Measurements from ENCODE around the gene SLC6A8.
"Not testable (repeated sequence)": the region's sequence is repeated elsewhere in the genome, so short reads cannot be mapped to it uniquely, and the experiment has no call there.

Gene SLC6A8

GRCh38 chrX:153709726-153710674 is 22.3 kb downstream of the SLC6A8 start:
- DNase-seq: no peak

GRCh38 chrX:153714256-153714655 is 26.5 kb downstream of the SLC6A8 start:
- DNase-seq: no peak

GRCh38 chrX:153717445-153717844 is 29.7 kb downstream of the SLC6A8 start:
- DNase-seq: no peak

- DNase-seq: no peak
These were observed 31.5 kb downstream of the SLC6A8 start for GRCh38 chrX:153719238-153719637.

GRCh38 chrX:153719701-153720100 is 32.0 kb downstream of the SLC6A8 start:
- no peak for DNase-seq

- no peak for DNase-seq
These were observed 35.1 kb downstream of the SLC6A8 start for GRCh38 chrX:153722704-153723350.

GRCh38 chrX:153723351-153724251 is 35.9 kb downstream of the SLC6A8 start:
- peak in 1 of 4 experiments; percentile 70 for DNase-seq

GRCh38 chrX:153724252-153725038 is 36.7 kb downstream of the SLC6A8 start, which contains the start of the genes ABCD1 and BCAP31:
TSS of gene ABCD1 (plus strand) at chrX:153724856. CDS start at chrX:153725267, 411 bp downstream.
TSS of gene BCAP31 (minus strand) at chrX:153724387. CDS start at chrX:153723244, 1,143 bp downstream.
- DNase-seq: peak; percentile 56 to 91 (median 81)

GRCh38 chrX:153725039-153725831 is 37.5 kb downstream of the SLC6A8 start:
- DNase-seq: no peak

- no peak for DNase-seq
These were observed 38.1 kb downstream of the SLC6A8 start for GRCh38 chrX:153725832-153726285.

GRCh38 chrX:153726286-153727122 is 38.8 kb downstream of the SLC6A8 start:
- no peak for DNase-seq

GRCh38 chrX:153727123-153727931 is 39.6 kb downstream of the SLC6A8 start:
- no peak for DNase-seq

GRCh38 chrX:153728095-153728494 is 40.4 kb downstream of the SLC6A8 start:
- no peak for DNase-seq

- no peak for DNase-seq
These were observed 41.4 kb downstream of the SLC6A8 start for GRCh38 chrX:153728951-153729631.

GRCh38 chrX:153730115-153730514 is 42.4 kb downstream of the SLC6A8 start:
- not testable (repeated sequence) for DNase-seq

- no peak for DNase-seq
These were observed 43.6 kb downstream of the SLC6A8 start for GRCh38 chrX:153731117-153731844.

- no peak for DNase-seq
These were observed 44.1 kb downstream of the SLC6A8 start for GRCh38 chrX:153731845-153732215.

- DNase-seq: no peak
These were observed 44.7 kb downstream of the SLC6A8 start for GRCh38 chrX:153732401-153732800.

Data from activated naive CD4-positive, alpha-beta T cell (primary cell).